Ovary (tissue), 3 donors: Measurements from ENCODE around the gene NOL12.

Experiments
- POLR2A ChIP-seq: fragments of 450-650 bp; IDR thresholded peaks from one replicate; pipeline ENCODE4 v1.6.1; 2017; ENCODE audit warnings: antibody characterized with exemption, mild to moderate bottlenecking, moderate library complexity
- TF ChIP-seq, protein P1 (sequence below), 3 donors: fragments of 450-650 bp in 2 of 3; fragments of 200-600 bp in 1 of 3; IDR thresholded peaks; one replicate each; pipeline versions ENCODE4 v1.5.1 to v1.8.0; 2016 to 2022; ENCODE audit warnings: antibody characterized with exemption in 3 of 3, mild to moderate bottlenecking in 1 of 3
- donor health status: DM: no; HTN: no; CAD: no.

DNA sequence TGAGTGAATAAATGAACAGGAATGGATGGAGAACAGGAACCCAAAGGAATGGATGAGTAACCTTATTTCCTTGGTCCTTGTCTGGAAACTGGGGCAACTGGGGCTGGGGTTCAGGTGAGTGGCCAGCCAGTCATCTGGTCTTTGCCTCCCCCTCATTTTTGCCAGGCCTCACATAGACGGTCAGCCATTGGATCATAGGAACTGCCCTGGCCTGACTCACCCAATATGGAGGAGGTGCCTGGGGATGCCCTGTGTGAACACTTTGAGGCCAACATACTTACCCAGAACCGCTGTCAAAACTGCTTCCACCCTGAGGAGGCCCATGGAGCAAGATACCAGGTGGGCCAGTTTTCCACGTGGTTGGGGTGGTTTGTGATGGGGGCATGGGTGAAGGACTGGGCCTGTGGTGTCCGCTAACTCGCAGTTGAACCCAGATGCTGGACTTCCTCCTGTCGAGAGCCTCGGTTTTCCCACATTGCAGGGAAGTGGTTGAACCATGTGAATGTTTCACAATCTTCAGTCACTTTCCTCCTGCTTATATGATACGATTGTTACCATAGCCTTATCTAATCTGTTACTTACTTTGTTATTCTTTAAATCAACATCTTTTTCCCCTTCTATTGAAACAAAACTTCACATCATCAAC is 15.1 kb downstream of the NOL12 start:
- TF ChIP-seq, protein P1, sequence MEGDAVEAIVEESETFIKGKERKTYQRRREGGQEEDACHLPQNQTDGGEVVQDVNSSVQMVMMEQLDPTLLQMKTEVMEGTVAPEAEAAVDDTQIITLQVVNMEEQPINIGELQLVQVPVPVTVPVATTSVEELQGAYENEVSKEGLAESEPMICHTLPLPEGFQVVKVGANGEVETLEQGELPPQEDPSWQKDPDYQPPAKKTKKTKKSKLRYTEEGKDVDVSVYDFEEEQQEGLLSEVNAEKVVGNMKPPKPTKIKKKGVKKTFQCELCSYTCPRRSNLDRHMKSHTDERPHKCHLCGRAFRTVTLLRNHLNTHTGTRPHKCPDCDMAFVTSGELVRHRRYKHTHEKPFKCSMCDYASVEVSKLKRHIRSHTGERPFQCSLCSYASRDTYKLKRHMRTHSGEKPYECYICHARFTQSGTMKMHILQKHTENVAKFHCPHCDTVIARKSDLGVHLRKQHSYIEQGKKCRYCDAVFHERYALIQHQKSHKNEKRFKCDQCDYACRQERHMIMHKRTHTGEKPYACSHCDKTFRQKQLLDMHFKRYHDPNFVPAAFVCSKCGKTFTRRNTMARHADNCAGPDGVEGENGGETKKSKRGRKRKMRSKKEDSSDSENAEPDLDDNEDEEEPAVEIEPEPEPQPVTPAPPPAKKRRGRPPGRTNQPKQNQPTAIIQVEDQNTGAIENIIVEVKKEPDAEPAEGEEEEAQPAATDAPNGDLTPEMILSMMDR (IDR thresholded peaks at IDR 0.05) = no peak
- no peak for TF ChIP-seq POLR2A
